Amygdala (tissue), 56 donors: ENCODE results near the gene LRP6.

Experiments
- DNase-seq, 56 donors: peaks; one replicate each; lab custom pipeline; 2025; lab: John Stamatoyannopoulos, UW

Gene LRP6

DNA sequence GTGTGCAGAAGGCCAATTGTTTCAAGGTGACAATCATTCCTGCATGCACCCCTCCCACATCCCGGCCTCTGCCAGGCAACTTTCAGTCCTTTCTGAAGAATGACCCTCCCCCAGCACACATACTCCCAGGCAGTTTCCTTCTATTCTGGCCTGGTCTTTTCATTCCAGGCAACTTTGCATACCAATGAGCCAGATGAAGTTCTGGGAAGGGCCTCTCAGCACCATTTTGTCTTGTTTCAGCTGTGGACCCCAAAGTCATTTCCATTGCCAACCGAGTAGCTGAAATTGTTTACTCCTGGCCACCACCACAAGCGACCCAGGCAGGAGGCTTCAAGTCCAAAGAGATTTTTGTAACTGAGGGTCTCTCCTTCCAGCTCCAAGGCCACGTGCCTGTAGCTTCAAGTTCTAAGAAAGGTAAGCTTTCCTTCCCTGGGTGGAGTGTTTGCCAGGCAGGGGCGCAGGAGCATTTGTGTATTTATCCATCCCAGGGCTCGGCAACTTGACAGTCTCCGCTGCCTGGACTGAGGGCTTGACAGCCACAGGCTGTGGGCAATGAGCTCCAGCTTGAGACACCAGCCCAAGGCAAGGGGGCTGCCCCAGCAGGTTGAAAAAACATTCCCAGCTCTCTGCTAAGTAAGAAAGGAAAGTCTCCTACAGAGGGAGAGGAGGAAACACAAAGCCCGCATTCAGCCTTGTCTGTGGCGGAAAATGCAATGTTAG, 179.7 kb downstream of the LRP6 start:
- DNase-seq: no peak

DNA sequence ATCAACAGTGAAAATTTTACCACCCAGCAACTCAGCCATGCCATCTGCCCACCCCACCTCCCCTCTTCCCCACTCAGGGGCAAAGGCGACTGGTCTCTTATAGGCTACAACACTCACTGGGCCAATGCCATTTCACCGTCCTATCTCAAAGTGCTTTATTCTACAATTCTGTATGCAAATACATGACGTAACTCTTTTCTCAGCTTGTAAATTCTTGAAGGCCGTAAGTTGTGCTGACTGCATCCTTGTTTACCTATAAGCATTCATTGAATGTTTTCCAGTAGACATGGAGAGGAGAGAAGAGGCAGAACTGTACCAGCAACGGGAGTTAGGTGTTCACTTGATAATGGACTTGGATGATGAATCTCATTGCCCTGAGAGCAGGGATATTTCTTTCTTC, 180.5 kb downstream of the LRP6 start:
- no peak for DNase-seq

DNA sequence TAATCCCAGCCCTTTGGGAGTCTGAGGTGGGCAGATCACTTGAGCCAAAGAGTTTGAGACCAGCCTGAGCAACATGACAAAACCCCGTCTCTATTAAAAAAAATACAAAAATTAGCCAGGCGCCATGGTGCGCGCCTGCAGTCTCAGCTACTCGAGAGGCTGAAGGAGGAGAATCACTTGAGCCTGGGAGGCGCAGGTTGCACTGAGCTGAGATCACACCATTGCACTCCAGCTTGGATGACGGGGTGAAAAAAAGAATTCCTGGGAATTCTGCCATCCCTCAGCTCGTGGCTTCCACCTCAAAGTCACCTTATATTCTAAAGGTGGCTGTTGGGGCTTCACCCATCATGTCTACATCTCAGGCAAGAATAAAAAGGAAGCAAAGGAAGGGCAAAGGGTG, 183.2 kb downstream of the LRP6 start:
- DNase-seq: no peak

DNA sequence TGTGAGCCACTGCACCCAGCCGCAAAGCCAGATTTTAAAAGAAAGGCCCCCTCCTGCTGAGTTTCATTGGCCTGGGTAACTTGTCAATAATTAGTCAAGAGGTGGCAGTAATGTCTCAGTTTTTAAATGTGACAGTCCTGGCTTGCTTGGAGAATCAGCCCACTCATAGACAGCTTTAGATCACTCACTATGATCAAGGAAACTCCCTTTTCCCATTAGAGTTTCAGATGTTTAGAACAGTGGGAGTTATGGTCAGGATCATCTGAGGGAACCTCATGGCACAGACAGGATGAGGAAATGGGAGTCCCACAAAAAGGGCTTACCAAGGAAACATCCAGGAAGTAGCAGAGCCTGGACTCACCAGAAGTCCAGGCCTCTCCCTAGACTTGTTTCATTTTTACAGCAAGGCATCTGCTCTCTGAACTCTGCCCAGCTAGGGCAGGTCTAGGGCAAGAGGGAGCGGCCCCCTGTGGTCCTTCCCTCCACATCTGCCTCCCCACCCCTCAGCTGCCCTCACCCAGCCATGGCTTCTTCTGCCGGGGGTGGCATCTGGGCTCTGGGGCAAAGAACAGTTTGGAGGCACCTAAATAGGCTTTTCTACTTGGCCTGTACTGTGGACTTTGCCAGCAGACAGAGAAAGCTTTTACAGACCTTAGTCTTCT, 184.9 kb downstream of the LRP6 start:
- DNase-seq: peak in 7 of 56 donors; percentile 7 to 28 (median 13)

DNA sequence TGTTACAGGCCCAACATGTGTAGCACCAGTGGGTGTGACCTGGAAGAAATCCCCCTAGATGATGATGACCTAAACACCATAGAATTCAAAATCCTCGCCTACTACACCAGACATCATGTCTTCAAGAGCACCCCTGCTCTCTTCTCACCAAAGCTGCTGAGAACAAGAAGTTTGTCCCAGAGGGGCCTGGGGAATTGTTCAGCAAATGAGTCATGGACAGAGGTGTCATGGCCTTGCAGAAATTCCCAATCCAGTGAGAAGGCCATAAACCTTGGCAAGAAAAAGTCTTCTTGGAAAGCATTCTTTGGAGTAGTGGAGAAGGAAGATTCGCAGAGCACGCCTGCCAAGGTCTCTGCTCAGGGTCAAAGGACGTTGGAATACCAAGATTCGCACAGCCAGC, 187.6 kb downstream of the LRP6 start:
- no peak for DNase-seq

DNA sequence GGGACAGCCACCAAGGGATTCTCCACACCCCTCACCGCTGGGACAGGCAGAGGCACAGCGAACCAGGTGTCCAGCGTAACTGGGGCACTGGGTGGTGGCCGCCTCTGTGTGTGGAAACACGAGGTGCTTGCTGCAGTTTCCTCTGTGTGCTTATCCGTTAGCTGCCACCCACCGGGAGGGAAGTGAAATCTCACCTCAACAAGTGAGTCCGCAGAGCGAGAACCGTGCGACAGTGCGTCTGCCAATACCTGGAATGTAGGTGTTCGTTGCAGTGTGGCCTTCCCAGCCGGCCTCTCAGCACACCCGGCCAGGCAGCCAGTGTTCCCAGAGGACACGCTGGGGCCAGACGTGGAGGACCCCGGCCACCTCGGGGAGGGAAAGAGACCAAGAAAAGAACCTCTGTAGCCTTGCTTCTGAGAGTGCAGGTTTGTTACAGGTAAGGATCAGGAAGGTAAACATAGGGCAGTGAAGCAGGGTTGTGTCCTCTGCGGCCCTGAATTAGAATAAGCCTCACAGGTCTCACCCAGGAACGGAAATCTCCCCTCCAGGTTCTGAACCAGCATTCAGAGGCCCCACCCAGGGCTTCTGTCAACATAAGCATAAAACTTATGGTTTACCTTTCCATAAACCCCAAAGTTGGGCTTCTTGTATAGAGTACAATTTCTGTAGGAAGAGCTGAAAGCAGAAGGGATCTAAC, 194.6 kb downstream of the LRP6 start:
- DNase-seq: no peak

DNA sequence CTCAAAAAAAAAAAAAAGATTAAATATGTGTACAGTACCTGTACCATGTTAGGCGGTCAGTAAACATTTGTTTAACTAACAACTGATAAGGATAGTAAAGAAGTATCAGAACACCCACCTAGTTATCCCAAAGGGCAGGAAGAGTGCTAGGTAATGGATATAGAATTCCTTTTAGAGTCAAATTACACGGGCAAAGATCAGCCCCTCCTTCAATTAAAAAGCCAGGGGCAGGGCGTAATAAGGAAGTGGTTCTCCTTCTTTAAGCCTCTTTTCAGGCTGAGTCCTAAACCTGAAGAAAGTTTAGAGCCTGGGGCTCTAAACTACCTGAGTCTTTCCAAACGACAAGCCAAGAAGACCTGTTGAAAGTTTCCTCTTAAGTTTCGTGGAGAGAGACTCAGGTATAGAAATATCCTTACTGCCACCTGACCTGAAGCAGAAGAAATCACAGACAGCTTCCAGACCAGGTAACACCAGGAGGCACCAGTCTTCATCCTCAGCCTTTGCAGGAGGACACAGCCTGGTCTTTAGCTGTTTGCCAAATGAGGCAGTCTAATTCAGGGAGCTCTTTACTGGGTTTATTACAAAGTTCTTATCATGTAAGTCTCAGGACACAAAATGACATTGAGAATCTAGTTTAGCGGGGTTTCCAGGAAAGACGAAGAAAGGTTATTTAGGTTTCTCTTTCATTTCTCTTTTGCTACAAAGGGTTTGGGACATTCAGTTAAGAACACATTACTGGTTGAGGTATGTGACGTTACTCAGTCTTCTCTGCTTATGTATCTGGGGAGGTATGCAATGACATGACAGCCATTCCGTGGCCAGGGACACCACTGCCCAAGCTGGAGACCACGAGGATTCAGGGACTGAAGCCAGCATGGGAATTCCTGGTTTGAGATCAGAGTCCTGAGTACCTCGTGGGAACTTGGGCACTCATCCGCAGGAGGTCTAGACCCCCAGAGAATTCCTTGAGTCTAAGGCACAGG, 195.9 kb downstream of the LRP6 start, which contains the start of gene BCL2L14:
BCL2L14 (plus strand) TSS at position 266 of the 983 bp plus-strand sequence. CDS start 8,367 bp downstream, outside the sequence.
- no peak for DNase-seq

- no peak for DNase-seq
These were observed 196.9 kb downstream of the LRP6 start for GRCh38 chr12:12069821-12070548.

DNA sequence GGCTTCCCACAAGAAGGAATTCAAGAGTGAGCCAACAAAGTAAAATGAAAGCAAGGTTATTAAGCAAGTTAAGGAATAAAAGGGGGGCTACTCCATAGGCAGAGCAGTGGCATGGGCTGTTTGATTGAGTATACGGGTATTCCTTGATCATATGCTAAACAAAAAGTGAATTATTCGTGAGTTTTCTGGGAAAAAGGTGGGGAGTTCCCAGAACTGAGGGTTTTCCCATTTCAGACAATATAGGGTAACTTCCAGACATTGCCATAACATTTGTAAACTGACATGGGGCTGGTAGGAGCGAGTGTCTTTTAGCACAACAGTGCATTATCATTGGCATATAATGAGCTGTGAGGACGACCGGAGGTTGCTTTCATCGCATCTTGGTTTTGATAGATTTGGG, 198.1 kb downstream of the LRP6 start:
- no peak for DNase-seq
